ENCODE data around the gene HSPA6.
"Not testable (repeated sequence)": the region's sequence is repeated elsewhere in the genome, so short reads cannot be mapped to it uniquely, and the experiment has no call there.

Gene HSPA6

DNA sequence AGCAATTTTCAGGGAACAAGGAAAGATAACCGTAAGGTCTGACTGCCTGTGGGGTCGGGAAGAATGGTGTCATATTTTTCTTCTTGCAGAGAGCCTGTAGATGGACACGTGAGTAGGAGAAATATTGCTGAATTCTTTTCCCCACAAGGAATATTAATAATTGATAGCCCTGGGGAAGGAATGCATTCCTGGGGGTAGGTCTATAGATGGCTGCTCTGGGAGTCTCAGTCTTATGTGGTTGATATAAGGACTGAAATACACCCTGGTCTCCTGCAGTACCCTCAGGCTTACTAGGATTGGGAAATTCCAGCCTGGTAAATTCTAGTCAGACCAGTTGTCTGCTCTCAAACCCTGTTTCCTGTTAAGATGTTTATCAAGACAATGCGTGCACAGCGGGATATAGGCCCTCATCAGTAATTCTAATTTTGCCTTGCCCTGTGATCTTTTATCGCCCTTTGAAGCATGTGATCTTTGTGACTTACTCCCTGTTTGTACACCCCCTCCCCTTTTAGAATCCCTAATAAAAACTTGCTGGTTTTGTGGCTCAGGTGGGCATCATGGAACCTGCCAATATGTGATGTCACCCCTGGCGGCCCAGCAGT, 12.8 kb downstream of the HSPA6 start:
- DNase-seq: not testable (repeated sequence)

- DNase-seq: not testable (repeated sequence)
These were observed 14.7 kb downstream of the HSPA6 start for GRCh38 chr1:161538925-161539479.

DNA sequence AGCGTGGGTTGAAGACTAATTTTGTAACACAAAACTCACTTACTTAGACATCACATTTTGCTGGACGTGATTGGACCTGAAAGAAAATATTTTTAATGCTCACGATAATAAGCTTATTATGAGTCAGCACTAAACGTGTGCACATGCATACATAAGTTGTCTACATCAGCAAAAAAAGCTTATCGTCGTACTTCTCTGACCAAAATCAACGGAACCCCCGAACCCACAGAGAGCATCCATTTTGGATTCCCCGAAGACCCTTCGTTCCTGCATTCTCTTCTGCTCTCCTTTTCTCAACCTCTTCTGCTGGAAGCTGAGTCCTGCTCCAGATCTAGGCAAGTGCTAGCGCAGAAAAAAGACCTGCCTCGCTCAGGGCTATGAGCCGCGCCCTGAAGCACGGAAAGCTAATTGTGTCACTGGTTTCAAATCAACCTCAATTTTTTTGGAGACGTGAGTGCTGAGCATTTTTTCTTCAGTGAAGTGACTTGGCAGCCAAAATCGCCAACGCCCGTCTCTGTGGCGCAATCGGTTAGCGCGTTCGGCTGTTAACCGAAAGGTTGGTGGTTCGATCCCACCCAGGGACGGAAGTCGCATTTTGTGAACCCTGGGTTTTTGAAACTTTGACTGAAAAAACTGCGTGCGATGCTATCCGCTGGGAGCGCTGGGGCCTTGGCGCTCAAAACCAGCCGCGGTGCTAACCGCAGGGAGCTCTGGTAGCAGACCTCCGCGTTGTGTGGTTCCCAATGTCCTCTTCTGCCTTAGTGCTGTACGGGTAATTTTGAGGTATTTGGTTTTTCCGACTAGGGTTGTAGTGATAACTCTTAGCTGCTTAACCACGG, 15.6 kb downstream of the HSPA6 start:
- peak; percentile 91 to 94 for DNase-seq

DNA sequence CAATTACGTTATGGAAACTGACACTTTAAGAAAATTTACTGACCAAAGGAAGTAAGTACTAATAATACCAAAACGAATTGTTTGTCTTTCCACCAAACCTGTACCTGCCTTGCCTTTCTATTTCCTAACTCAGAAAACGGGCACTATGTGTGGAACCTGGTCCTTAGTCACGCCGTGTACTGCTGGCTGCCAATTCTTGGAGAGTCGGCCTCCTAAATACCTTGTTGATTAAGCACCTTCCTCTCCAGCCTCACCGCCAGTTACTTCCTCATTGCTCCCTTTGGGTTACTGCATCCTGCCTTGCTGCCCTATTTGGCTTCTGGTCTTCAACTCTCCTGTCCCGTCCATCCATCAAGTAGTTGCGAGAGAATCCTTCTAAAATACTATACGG, 16.2 kb downstream of the HSPA6 start:
- DNase-seq: not testable (repeated sequence)

DNA sequence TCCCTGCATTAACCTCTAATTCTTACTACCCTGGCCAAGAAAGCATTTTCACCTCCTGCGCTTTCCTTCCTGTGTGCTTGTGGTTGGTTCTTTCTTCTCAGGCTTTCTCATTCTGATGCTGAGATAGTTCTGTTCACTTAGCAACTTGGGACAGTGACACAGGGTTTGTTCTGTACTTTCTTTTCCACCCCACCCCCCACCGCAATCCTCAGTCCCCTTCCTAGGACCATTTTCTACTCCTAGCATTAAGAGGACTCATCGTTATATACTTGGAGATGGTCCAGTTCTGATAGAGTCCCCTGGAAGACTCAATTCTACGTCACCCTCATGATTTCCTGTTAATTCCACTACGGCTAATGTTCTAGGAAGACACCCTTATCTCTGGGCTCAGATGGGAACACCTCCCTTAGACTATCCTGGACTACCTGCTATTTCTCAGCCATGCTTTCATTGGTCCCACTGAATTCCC, 17.8 kb downstream of the HSPA6 start:
- DNase-seq: peak; percentile 62 to 83

- peak in 1 of 2 donors; percentile 28 for DNase-seq
These were observed 18.8 kb downstream of the HSPA6 start for GRCh38 chr1:161543125-161543524.

- DNase-seq: peak; percentile 23 to 45
These were observed 20.8 kb downstream of the HSPA6 start for GRCh38 chr1:161545005-161545731.

- DNase-seq: not testable (repeated sequence)
These were observed 23.8 kb downstream of the HSPA6 start for GRCh38 chr1:161547995-161548741.

DNA sequence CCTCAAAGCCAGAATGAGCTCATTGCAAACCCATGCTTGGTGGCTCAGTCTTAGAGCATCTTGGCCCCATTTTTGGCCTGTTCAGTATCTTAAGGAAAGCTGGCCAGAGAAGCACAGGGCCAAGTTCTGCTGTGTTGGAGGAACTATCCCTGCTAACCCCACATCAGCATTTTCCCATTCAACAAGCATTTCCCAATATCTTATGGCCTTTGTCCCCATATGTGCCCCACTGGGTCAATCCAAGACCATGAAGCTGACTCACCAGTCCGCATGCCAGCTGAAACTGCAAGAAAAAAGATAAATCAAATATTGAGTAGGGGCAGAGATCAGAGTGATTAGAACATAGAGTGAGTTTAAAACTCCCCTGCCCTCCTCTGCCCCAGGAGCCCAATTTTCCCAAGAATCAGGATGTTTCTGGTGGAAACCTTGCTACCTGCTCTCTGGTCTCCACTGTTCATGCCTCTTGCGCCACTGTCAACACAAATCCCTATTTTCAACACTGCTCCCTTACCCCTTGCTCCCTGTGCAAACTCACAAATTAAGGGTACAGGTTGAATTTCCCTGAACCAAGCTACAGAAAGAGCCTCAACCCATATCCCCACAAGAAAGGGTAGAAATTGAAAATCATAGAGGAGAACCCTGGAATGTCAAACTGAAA, 24.5 kb downstream of the HSPA6 start:
- not testable (repeated sequence) for DNase-seq

- DNase-seq: peak; percentile 31 to 39
These were observed 25.3 kb downstream of the HSPA6 start, which contains the start of gene FCGR3A for GRCh38 chr1:161549652-161550051. Gene FCGR3A, minus strand, starts transcription at chr1:161549818. Its CDS starts 82 bp downstream, at chr1:161549736.

DNA sequence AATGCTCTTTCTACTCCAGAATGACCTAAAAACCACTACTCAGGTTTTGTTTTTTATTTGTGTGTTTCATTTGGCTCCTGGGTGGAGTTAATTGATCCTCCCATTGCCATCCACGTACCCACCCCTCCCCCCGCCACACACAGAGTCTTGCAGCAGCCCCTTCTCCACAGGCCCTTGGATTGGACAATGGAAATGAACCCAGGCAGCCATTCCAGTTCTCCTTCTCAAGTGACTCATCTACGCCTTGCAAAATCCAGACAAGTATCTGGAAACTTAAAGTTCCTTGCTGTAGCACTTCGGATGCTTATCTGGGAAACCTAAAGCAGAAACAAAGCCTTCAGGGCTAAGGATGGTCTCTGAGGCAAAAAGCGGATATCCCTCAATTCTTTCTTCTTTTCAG, 26.6 kb downstream of the HSPA6 start:
- DNase-seq: not testable (repeated sequence)

GRCh38 chr1:161553631-161554030, 29.3 kb downstream of the HSPA6 start:
- DNase-seq: not testable (repeated sequence)

DNA sequence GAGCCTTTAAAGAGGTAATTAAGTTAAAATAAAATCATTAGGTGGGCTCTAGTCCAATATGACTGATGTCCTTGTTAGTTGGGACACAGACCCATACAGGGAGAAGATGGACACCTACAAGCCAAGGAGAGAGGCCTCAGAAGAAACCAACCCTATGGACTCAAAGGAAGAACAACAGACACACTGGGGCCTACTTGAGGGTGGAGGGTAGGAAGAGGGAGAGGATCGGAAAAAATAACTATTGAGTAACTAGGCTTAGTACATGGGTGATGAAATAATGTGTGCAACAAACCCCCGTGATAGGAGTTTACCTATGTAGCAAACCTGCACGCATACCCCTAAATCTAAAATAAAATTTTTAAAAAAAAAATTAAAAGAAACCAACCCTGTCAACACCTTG, 30.0 kb downstream of the HSPA6 start:
- DNase-seq: not testable (repeated sequence)

GRCh38 chr1:161554815-161555417, 30.6 kb downstream of the HSPA6 start:
- DNase-seq: peak; percentile 44 to 50

DNA sequence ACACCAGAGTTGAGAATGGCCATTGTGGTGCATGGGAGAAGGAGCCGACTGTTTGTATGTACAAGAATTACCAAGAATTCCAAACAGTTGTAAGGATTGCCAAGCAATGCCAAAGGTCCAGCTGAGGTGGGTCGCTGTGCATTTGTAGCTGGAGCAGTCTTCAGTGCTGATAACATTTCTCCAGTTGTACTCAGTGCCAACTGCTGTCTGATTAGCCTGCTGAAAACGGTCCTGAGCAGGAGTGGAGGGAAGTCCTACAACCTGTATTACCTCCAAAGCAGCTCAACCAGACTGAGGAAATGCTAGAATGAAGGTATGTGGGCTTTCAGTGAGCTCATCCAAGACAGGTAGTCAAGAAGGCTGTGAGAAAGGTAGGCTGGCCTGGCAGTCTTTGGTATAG, 31.8 kb downstream of the HSPA6 start:
- DNase-seq: not testable (repeated sequence)

- DNase-seq: not testable (repeated sequence)
These were observed 32.6 kb downstream of the HSPA6 start for GRCh38 chr1:161556990-161557389.

DNA sequence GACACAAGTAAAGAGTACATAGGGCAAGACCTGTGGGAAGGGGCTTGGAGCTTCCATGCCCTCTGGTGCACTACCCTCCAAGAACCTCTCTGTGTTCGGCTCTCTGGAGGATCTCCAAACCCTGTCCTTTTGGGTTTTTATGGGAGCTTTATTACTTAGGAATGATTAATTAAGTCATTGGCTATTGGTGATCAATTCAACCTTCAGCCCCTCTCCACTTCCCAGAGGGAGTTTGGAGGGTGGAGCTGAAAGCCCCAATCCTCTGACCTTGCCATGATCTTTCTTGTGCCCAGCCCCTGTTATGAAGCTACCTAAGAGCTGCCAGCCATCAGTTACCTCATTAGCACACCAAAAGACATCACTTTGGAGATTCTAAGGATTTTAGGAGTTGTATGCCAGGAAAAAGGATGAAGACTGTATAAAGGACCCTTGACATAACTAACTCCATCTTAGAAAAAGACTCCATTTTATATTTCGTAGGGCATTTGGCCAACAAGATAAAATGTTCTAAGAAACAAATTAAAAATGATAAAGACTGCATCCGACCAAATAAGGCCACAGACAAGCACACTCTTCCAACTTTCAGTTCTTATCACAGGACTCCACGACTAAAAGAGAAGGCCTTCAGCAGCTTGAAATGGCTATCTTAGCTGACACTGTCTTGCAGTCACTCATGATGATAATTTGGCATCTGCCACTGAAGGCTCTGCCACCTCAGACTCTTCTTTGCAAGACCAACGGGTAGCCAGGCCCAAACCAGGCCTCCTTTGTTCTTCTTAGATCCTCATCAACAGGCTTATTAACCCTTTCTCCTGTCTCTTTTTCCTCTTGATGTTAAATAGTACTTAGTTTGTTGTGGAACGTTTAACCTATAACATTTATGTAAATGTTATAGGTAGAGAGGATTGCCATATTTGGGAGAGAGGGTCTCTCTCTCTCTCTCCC, 33.4 kb downstream of the HSPA6 start:
- not testable (repeated sequence) for DNase-seq

- DNase-seq: peak; percentile 37 to 54
These were observed 36.8 kb downstream of the HSPA6 start for GRCh38 chr1:161560960-161561715.

GRCh38 chr1:161562441-161562840, 38.1 kb downstream of the HSPA6 start:
- DNase-seq: not testable (repeated sequence)
